HepG2 (cell line): ENCODE data around the gene LOC128125822.

ENCODE experiments used
- CCDC6 ChIP-seq: sonication (generic); formaldehyde crosslinking; IDR thresholded peaks from 2 replicates; pipeline ENCODE4 v1.8.1; 2022; ENCODE audit warnings: mild to moderate bottlenecking, missing genetic modification reagents, moderate library complexity
- DBP ChIP-seq: sonication (generic); formaldehyde crosslinking; IDR thresholded peaks from 2 replicates; pipeline ENCODE4 v1.4.0; 2020; ENCODE audit warnings: missing genetic modification reagents; ENCODE audit errors: not compliant biosample characterization
- HNRNPL ChIP-seq: fragments of 200-400 bp; formaldehyde crosslinking; IDR thresholded peaks from 2 replicates; pipeline ENCODE4 v1.6.1; 2017; ENCODE audit warnings: mild to moderate bottlenecking, low read depth, low read length
- JARID2 ChIP-seq: sonication (generic); formaldehyde crosslinking; IDR thresholded peaks from 2 replicates; pipeline ENCODE4 v1.8.1; 2023; ENCODE audit warnings: missing genetic modification reagents, inconsistent platforms; ENCODE audit not compliant: insufficient replicate concordance
- NR0B2 ChIP-seq: sonication (generic); formaldehyde crosslinking; IDR thresholded peaks from 2 replicates; pipeline ENCODE4 v1.4.0; 2020; ENCODE audit warnings: mild to moderate bottlenecking, missing genetic modification reagents
- PAXIP1 ChIP-seq: sonication (generic); formaldehyde crosslinking; conservative IDR thresholded peaks from 2 replicates; pipeline ENCODE4 v1.4.0; 2020; ENCODE audit warnings: mild to moderate bottlenecking, missing genetic modification reagents, moderate library complexity
- PHF5A ChIP-seq: IDR thresholded peaks from one replicate; pipeline ENCODE4 v1.6.1; 2018; ENCODE audit warnings: low read depth, missing genetic modification reagents; ENCODE audit not compliant: unreplicated experiment
- PITX1 ChIP-seq: sonication (generic); formaldehyde crosslinking; IDR thresholded peaks from 2 replicates; pipeline ENCODE4 v1.5.1; 2020; ENCODE audit warnings: mild to moderate bottlenecking, missing genetic modification reagents
- TGIF2 ChIP-seq: IDR thresholded peaks from 2 replicates; pipeline ENCODE4 v1.6.1; 2016; ENCODE audit warnings: control low read depth, missing compliant biosample characterization
- YEATS4 ChIP-seq: sonication (generic); formaldehyde crosslinking; IDR thresholded peaks from 2 replicates; pipeline ENCODE4 v1.4.0; 2020; ENCODE audit warnings: missing genetic modification reagents, borderline replicate concordance
- ZNF33B ChIP-seq: sonication (generic); formaldehyde crosslinking; IDR thresholded peaks from 2 replicates; pipeline ENCODE4 v1.5.1; 2020; ENCODE audit warnings: mild to moderate bottlenecking, missing genetic modification reagents
- ZNF543 ChIP-seq: sonication (generic); formaldehyde crosslinking; IDR thresholded peaks from 2 replicates; pipeline ENCODE4 v1.4.0; 2020; ENCODE audit warnings: mild to moderate bottlenecking, missing genetic modification reagents
- ZNF614 ChIP-seq: IDR thresholded peaks from 2 replicates; pipeline ENCODE4 v1.6.1; 2018; ENCODE audit warnings: missing biosample characterization, missing genetic modification reagents, inconsistent platforms, borderline replicate concordance
- TF ChIP-seq, protein P1 (sequence below): sonication (generic); formaldehyde crosslinking; IDR thresholded peaks from 2 replicates; pipeline ENCODE4 v1.5.1; 2020; ENCODE audit warnings: missing genetic modification reagents, mild to moderate bottlenecking, borderline replicate concordance
- TF ChIP-seq, protein P2 (sequence below): sonication (generic); formaldehyde crosslinking; IDR thresholded peaks from 2 replicates; pipeline ENCODE4 v1.4.0; 2020; ENCODE audit warnings: missing genetic modification reagents
- TF ChIP-seq, protein P3 (sequence below): sonication (generic); formaldehyde crosslinking; IDR thresholded peaks from 2 replicates; pipeline ENCODE4 v1.4.0; 2020; ENCODE audit warnings: missing genetic modification reagents, mild to moderate bottlenecking, borderline replicate concordance

The LOC128125822 gene

GRCh38 chr6:63598049-63599036 is 26.1 kb downstream of the LOC128125822 start (continued):
- no peak for TF ChIP-seq NR0B2
- TF ChIP-seq, protein P1, sequence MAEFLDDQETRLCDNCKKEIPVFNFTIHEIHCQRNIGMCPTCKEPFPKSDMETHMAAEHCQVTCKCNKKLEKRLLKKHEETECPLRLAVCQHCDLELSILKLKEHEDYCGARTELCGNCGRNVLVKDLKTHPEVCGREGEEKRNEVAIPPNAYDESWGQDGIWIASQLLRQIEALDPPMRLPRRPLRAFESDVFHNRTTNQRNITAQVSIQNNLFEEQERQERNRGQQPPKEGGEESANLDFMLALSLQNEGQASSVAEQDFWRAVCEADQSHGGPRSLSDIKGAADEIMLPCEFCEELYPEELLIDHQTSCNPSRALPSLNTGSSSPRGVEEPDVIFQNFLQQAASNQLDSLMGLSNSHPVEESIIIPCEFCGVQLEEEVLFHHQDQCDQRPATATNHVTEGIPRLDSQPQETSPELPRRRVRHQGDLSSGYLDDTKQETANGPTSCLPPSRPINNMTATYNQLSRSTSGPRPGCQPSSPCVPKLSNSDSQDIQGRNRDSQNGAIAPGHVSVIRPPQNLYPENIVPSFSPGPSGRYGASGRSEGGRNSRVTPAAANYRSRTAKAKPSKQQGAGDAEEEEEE (CRISPR knock-in tag): 0 out of 2 replicates have a peak, but pooled peaks have one; percentile 74
- peak; percentile 59 for TF ChIP-seq PHF5A
- TF ChIP-seq YEATS4: peak; percentile 75; the same call in 1 of the 2 replicates
- no peak for TF ChIP-seq JARID2 (CRISPR knock-in tag)
- no peak for TF ChIP-seq ZNF543 (CRISPR knock-in tag)
- no peak for TF ChIP-seq ZNF33B
- no peak for TF ChIP-seq HNRNPL
- TF ChIP-seq PITX1 (CRISPR knock-in tag): peak; percentile 59; the same call in 1 of the 2 replicates
- TF ChIP-seq, protein P2, sequence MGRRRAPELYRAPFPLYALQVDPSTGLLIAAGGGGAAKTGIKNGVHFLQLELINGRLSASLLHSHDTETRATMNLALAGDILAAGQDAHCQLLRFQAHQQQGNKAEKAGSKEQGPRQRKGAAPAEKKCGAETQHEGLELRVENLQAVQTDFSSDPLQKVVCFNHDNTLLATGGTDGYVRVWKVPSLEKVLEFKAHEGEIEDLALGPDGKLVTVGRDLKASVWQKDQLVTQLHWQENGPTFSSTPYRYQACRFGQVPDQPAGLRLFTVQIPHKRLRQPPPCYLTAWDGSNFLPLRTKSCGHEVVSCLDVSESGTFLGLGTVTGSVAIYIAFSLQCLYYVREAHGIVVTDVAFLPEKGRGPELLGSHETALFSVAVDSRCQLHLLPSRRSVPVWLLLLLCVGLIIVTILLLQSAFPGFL (CRISPR knock-in tag): no peak
- TF ChIP-seq TGIF2 (CRISPR knock-in tag): peak; percentile 78; the same call in 1 of the 2 replicates
- 0 out of 2 replicates have a peak, but pooled peaks have one; percentile 24 for TF ChIP-seq PAXIP1 (CRISPR knock-in tag)
- peak; percentile 53 for TF ChIP-seq ZNF614 (CRISPR knock-in tag)
- no peak for TF ChIP-seq CCDC6 (CRISPR knock-in tag)
- TF ChIP-seq, protein P3, sequence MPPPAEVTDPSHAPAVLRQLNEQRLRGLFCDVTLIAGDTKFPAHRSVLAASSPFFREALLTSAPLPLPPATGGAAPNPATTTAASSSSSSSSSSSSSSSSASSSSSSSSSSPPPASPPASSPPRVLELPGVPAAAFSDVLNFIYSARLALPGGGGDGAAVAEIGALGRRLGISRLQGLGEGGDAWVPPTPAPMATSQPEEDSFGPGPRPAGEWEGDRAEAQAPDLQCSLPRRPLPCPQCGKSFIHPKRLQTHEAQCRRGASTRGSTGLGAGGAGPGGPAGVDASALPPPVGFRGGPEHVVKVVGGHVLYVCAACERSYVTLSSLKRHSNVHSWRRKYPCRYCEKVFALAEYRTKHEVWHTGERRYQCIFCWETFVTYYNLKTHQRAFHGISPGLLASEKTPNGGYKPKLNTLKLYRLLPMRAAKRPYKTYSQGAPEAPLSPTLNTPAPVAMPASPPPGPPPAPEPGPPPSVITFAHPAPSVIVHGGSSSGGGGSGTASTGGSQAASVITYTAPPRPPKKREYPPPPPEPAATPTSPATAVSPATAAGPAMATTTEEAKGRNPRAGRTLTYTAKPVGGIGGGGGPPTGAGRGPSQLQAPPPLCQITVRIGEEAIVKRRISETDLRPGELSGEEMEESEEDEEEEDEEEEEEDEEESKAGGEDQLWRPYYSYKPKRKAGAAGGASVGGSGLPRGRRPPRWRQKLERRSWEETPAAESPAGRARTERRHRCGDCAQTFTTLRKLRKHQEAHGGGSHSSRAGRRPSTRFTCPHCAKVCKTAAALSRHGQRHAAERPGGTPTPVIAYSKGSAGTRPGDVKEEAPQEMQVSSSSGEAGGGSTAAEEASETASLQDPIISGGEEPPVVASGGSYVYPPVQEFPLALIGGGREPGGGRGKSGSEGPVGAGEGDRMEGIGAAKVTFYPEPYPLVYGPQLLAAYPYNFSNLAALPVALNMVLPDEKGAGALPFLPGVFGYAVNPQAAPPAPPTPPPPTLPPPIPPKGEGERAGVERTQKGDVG: no peak
- peak; percentile 63 for TF ChIP-seq DBP
